G401.6 (cell line): ENCODE measurements around the gene PCDHB6.
"Not testable (repeated sequence)": the region's sequence is repeated elsewhere in the genome, so short reads cannot be mapped to it uniquely, and the experiment has no call there.

Experiments
- FAIRE-seq: peaks from 2 replicates; lab custom pipeline; 2012; peaks lifted over from hg19 to GRCh38; lab: Jason Lieb, UNC

Gene PCDHB6

DNA sequence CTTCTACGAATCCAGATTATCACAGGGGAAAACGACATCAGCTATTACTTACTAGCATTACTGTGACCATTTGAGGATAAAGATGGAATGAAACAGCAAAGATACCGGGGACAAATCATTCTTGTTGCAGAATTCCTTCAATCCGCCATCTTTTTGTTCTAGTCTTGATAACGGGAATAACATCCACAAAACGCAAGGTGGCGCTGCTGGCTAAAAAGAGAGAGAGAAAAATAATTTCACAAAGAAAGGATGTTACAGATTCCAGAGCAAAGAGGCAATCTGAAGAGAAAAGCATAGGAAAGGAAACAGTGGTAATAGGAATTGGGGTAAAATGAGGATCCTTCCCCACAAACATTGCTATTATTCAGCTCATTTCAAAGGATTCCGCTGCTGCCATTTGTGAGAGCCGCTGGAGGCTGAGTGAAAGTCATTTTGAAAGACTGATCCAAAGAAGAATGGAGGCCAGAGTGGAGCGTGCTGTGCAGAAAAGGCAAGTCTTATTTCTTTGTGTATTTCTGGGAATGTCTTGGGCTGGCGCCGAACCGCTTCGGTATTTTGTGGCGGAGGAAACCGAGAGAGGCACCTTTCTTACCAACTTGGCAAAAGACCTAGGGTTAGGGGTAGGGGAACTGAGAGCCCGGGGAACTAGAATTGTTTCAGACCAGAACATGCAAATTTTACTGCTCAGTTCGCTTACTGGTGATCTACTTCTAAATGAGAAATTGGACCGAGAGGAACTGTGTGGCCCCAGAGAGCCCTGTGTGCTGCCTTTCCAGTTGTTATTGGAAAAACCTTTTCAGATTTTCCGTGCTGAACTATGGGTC is 22.7 kb downstream of the PCDHB6 start, which contains the start of gene PCDHB7:
TSS of gene PCDHB7 (plus strand) at position 264 of the 824 bp plus-strand sequence. CDS start at position 456, 192 bp downstream.
- peak; percentile 71 for FAIRE-seq

GRCh38 chr5:141174291-141175104 is 24.6 kb downstream of the PCDHB6 start:
- FAIRE-seq, result not testable (repeated sequence)

- no peak for FAIRE-seq
Measured at GRCh38 chr5:141175933-141176332, 26.1 kb downstream of the PCDHB6 start.

DNA sequence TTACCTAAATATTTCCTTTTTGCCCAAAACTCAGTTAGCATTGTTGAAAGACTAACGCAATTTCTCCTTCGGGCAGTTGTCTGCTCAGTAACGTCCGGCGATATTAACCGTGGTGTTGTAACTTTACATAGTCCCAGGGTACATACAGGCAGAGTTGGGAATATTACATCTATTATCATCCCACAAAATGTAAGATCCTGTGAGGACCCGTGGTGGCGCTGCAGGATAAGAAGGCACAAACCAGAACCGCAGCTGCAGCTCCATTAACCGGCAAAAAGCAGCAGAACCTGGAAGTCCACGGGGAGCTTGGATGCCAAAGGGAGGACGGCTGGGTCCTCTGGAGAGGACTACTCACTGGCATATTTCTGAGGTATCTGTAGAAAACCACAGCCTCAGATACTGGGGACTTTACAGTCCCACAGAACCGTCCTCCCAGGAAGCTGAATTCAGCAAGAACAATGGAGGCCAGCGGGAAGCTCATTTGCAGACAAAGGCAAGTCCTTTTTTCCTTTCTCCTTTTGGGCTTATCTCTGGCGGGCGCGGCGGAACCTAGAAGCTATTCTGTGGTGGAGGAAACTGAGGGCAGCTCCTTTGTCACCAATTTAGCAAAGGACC is 27.8 kb downstream of the PCDHB6 start, which contains the start of gene PCDHB8:
TSS of gene PCDHB8 (plus strand) at position 214 of the 615 bp plus-strand sequence. CDS start at position 459, 245 bp downstream.
- not testable (repeated sequence) for FAIRE-seq

DNA sequence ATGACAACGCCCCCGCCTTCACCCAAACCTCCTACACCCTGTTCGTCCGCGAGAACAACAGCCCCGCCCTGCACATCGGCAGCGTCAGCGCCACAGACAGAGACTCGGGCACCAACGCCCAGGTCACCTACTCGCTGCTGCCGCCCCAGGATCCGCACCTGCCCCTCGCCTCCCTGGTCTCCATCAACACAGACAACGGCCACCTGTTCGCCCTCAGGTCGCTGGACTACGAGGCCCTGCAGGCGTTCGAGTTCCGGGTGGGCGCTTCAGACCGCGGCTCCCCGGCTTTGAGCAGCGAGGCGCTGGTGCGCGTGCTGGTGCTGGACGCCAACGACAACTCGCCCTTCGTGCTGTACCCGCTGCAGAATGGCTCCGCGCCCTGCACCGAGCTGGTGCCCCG is 29.5 kb downstream of the PCDHB6 start:
- not testable (repeated sequence) for FAIRE-seq

- not testable (repeated sequence) for FAIRE-seq
Measured at GRCh38 chr5:141179876-141180275, 30.0 kb downstream of the PCDHB6 start.

DNA sequence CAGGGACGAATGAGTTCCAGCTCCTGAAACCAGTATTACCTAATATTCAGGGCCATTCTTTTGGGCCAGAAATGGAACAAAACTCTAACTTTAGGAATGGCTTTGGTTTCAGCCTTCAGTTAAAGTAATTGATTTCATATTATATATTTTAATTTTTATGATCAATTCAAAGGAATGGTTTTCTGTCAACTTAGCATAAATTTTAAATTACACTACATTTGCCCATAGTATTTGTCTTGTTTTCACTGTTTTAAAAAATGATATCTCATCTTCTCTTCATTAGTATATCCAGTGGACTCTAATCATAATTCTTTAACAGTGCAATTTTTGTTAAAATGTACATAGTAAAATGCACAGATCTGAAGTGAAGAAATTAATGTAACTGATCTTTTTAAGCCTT is 30.5 kb downstream of the PCDHB6 start:
- FAIRE-seq, result no peak

GRCh38 chr5:141182248-141182647 is 32.4 kb downstream of the PCDHB6 start, which contains the start of gene PCDHB16:
TSS of gene PCDHB16 (plus strand) at chr5:141182387. CDS start at chr5:141182560, 173 bp downstream.
- FAIRE-seq, result no peak

DNA sequence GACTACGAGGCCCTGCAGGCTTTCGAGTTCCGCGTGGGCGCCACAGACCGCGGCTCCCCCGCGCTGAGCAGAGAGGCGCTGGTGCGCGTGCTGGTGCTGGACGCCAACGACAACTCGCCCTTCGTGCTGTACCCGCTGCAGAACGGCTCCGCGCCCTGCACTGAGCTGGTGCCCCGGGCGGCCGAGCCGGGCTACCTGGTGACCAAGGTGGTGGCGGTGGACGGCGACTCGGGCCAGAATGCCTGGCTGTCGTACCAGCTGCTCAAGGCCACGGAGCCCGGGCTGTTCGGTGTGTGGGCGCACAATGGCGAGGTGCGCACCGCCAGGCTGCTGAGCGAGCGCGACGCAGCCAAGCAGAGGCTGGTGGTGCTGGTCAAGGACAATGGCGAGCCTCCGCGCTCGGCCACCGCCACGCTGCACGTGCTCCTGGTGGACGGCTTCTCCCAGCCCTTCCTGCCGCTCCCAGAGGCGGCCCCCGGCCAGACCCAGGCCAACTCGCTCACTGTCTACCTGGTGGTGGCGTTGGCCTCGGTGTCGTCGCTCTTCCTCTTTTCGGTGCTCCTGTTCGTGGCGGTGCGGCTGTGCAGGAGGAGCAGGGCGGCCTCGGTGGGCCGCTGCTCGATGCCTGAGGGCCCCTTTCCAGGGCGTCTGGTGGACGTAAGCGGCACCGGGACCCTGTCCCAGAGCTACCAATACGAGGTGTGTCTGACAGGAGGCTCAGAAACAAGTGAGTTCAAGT is 34.4 kb downstream of the PCDHB6 start:
- not testable (repeated sequence) for FAIRE-seq

GRCh38 chr5:141186897-141187512 is 37.1 kb downstream of the PCDHB6 start, which contains the start of gene PCDHB9:
TSS of gene PCDHB9 (plus strand) at chr5:141187161. CDS start at chr5:141187319, 158 bp downstream.
- peak; percentile 90 for FAIRE-seq

- not testable (repeated sequence) for FAIRE-seq
Measured at GRCh38 chr5:141188682-141189081, 38.8 kb downstream of the PCDHB6 start.

DNA sequence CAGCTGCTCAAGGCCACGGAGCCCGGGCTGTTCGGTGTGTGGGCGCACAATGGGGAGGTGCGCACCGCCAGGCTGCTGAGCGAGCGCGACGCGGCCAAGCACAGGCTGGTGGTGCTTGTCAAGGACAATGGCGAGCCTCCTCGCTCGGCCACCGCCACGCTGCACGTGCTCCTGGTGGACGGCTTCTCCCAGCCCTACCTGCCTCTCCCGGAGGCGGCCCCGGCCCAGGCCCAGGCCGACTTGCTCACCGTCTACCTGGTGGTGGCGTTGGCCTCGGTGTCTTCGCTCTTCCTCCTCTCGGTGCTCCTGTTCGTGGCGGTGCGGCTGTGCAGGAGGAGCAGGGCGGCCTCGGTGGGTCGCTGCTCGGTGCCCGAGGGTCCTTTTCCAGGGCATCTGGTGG is 39.3 kb downstream of the PCDHB6 start:
- not testable (repeated sequence) for FAIRE-seq

DNA sequence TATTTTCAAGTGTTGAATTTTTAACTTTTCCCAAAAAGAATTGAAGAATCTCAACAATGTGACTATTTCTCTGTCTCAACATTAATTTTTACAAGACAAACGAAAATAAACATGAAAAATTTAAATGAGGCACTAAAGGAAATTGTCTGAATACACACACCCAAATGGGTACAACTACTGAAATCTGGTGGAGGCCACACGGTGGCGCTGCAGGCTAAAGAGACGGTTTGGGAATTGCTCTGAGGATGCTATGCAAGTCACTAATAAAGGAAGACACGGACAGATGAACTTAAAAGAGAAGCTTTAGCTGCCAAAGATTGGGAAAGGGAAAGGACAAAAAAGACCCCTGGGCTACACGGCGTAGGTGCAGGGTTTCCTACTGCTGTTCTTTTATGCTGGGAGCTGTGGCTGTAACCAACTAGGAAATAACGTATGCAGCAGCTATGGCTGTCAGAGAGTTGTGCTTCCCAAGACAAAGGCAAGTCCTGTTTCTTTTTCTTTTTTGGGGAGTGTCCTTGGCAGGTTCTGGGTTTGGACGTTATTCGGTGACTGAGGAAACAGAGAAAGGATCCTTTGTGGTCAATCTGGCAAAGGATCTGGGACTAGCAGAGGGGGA is 42.4 kb downstream of the PCDHB6 start, which contains the start of gene PCDHB10:
TSS of gene PCDHB10 (plus strand) at position 244 of the 616 bp plus-strand sequence. CDS start at position 444, 200 bp downstream.
- FAIRE-seq, result peak; percentile 61

DNA sequence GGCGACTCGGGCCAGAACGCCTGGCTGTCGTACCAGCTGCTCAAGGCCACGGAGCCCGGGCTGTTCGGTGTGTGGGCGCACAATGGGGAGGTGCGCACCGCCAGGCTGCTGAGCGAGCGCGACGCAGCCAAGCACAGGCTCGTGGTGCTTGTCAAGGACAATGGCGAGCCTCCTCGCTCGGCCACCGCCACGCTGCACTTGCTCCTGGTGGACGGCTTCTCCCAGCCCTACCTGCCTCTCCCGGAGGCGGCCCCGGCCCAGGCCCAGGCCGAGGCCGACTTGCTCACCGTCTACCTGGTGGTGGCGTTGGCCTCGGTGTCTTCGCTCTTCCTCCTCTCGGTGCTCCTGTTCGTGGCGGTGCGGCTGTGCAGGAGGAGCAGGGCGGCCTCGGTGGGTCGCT is 44.5 kb downstream of the PCDHB6 start:
- FAIRE-seq, result not testable (repeated sequence)

DNA sequence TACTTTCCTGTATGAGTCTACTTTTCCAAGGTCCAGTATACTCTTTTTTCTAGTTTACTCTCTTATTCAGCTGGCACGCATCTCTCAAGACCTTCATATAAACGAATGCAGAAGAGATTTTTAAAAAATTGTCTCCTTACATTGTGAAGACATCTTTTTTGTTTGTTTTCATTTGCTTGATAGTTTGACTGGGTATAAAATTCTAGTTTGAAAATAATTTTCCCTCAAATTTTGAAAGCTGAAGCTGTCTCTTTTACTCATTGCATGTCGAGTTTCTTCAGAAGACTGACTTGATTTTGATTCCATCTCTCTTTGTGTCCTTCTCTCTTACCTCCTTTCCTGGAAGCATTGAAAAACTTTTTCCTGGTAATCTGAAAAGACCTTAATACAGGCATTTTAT is 46.5 kb downstream of the PCDHB6 start:
- FAIRE-seq, result no peak

GRCh38 chr5:141199359-141200235 is 49.7 kb downstream of the PCDHB6 start, which contains the start of gene PCDHB11:
TSS of gene PCDHB11 (plus strand) at chr5:141199627. CDS start at chr5:141199775, 148 bp downstream.
- FAIRE-seq, result peak; percentile 63

DNA sequence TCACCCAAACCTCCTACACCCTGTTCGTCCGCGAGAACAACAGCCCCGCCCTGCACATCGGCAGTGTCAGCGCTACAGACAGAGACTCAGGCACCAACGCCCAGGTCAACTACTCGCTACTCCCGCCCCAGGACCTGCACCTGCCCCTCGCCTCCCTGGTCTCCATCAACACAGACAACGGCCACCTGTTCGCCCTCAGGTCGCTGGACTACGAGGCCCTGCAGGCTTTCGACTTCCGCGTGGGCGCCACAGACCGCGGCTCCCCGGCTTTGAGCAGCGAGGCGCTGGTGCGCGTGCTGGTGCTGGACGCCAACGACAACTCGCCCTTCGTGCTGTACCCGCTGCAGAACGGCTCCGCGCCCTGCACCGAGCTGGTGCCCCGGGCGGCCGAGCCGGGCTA is 51.3 kb downstream of the PCDHB6 start:
- not testable (repeated sequence) for FAIRE-seq

DNA sequence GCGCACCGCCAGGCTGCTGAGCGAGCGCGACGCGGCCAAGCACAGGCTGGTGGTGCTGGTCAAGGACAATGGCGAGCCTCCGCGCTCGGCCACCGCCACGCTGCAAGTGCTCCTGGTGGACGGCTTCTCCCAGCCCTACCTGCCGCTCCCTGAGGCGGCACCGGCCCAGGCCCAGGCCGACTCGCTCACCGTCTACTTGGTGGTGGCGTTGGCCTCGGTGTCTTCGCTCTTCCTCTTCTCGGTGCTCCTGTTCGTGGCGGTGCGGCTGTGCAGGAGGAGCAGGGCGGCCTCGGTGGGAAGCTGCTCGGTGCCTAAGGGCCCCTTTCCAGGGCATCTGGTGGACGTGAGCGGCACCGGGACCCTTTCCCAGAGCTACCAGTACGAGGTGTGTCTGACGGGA is 51.8 kb downstream of the PCDHB6 start:
- FAIRE-seq, result not testable (repeated sequence)
